ENCODE data around the gene TSHZ3.

Gene TSHZ3

GRCh38 chr19:31261603-31262212 is 87.5 kb downstream of the TSHZ3 start:
- DNase-seq: no peak

- no peak for DNase-seq
Observed at GRCh38 chr19:31261019-31261602, 88.1 kb downstream of the TSHZ3 start.

GRCh38 chr19:31260171-31260933 is 88.9 kb downstream of the TSHZ3 start:
- DNase-seq: no peak

- DNase-seq: no peak
Observed at GRCh38 chr19:31258211-31259052, 90.8 kb downstream of the TSHZ3 start.

- DNase-seq: no peak
Observed at GRCh38 chr19:31257426-31258130, 91.7 kb downstream of the TSHZ3 start.

- no peak for DNase-seq
Observed at GRCh38 chr19:31257025-31257424, 92.2 kb downstream of the TSHZ3 start.

GRCh38 chr19:31256593-31256960 is 92.7 kb downstream of the TSHZ3 start:
- no peak for DNase-seq

- no peak for DNase-seq
Observed at GRCh38 chr19:31255831-31256592, 93.2 kb downstream of the TSHZ3 start.

GRCh38 chr19:31255174-31255799 is 93.9 kb downstream of the TSHZ3 start:
- DNase-seq: no peak

- DNase-seq: no peak
Observed at GRCh38 chr19:31254611-31255010, 94.6 kb downstream of the TSHZ3 start.

GRCh38 chr19:31254180-31254551 is 95.1 kb downstream of the TSHZ3 start:
- no peak for DNase-seq

- DNase-seq: no peak
Observed at GRCh38 chr19:31253526-31254179, 95.6 kb downstream of the TSHZ3 start.

GRCh38 chr19:31252441-31252840 is 96.8 kb downstream of the TSHZ3 start:
- no peak for DNase-seq

GRCh38 chr19:31249217-31249616 is 100.0 kb downstream of the TSHZ3 start:
- no peak for DNase-seq

- DNase-seq: no peak
Observed at GRCh38 chr19:31235806-31236205, 113.4 kb downstream of the TSHZ3 start.

- no peak for DNase-seq
Observed at GRCh38 chr19:31233295-31233800, 115.9 kb downstream of the TSHZ3 start.

GRCh38 chr19:31232871-31233270 is 116.4 kb downstream of the TSHZ3 start:
- DNase-seq: no peak

- DNase-seq: no peak
Observed at GRCh38 chr19:31232180-31232579, 117.1 kb downstream of the TSHZ3 start.

- DNase-seq: no peak
Observed at GRCh38 chr19:31231237-31231636, 118.0 kb downstream of the TSHZ3 start.

GRCh38 chr19:31226151-31226935 is 122.9 kb downstream of the TSHZ3 start:
- DNase-seq: no peak

Measured in activated naive CD4-positive, alpha-beta T cell (primary cell).